Measurements from ENCODE around the gene LZTFL1.
"Not testable (repeated sequence)": the region's sequence is repeated elsewhere in the genome, so short reads cannot be mapped to it uniquely, and the experiment has no call there.

- not testable (repeated sequence) for TF ChIP-seq ZNF565 (CRISPR knock-in tag; conservative IDR thresholded peaks at IDR 0.05; ENCODE audit: low read depth); TSHZ2 (CRISPR knock-in tag; IDR thresholded peaks at IDR 0.05); PATZ1 (CRISPR knock-in tag; IDR thresholded peaks at IDR 0.05; ENCODE audit: borderline replicate concordance); ZNF8 (CRISPR knock-in tag; IDR thresholded peaks at IDR 0.05); TOX (CRISPR knock-in tag; IDR thresholded peaks at IDR 0.05; ENCODE audit: borderline replicate concordance); ARNTL (CRISPR knock-in tag; IDR thresholded peaks at IDR 0.05; ENCODE audit: borderline replicate concordance, low read depth); PPARA (CRISPR knock-in tag; IDR thresholded peaks at IDR 0.05; ENCODE audit: borderline replicate concordance); TCF4 (CRISPR knock-in tag; IDR thresholded peaks at IDR 0.05; ENCODE audit: borderline replicate concordance)
Observed at GRCh38 chr3:45857024-45857423, 15.1 kb upstream of the LZTFL1 start.
